Liver (tissue), 3 donors: Measurements from ENCODE around the gene ZSWIM7.

Source experiments
- RAD21 ChIP-seq, 2 donors: IDR thresholded peaks; 2 replicates each; pipeline ENCODE4 v1.6.1; 2016; ENCODE audit warnings: antibody characterized with exemption in 2 of 2, mild to moderate bottlenecking in 2 of 2
- TF ChIP-seq, protein P1 (sequence below): fragments of 150-350 bp; IDR thresholded peaks from 2 replicates; pipeline ENCODE4 v1.5.1; 2017; ENCODE audit warnings: improper control_type of control experiment, low read depth, low read length; ENCODE audit not compliant: missing input control
- donor health status: healthy.
- donor health status: healthy.

DNA sequence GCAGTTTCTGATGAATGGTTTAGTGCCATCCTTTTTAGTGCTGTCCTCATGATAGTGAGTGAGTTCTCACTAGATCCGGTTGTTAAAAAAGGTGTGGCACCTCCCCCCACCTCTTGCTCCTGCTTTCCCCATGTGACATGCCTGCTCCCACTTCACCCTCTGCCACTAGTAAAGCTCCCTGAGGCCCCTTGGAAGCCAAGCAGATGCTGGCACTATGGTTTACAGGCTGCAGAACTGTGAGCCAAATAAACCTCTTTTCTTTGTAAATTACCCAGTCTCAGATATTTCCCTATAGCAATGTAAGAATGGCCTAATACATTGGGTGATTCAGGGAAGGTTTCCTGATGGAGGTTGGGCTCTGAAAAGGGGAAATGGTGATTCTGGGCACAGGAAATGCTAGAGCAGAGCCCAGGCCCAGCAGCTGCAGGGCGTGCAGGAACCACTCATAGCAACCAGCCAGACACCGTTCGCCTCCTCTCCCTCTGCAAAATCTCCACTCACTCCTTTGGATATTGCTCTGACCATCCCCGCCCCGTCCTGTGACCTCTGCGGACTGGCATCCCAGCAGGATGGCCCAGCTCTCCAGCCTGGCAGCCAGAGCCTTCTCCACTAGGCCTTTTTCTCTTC, 57.2 kb downstream of the ZSWIM7 start:
- no peak for TF ChIP-seq RAD21 (IDR thresholded peaks at IDR 0.05)
- TF ChIP-seq, protein P1, sequence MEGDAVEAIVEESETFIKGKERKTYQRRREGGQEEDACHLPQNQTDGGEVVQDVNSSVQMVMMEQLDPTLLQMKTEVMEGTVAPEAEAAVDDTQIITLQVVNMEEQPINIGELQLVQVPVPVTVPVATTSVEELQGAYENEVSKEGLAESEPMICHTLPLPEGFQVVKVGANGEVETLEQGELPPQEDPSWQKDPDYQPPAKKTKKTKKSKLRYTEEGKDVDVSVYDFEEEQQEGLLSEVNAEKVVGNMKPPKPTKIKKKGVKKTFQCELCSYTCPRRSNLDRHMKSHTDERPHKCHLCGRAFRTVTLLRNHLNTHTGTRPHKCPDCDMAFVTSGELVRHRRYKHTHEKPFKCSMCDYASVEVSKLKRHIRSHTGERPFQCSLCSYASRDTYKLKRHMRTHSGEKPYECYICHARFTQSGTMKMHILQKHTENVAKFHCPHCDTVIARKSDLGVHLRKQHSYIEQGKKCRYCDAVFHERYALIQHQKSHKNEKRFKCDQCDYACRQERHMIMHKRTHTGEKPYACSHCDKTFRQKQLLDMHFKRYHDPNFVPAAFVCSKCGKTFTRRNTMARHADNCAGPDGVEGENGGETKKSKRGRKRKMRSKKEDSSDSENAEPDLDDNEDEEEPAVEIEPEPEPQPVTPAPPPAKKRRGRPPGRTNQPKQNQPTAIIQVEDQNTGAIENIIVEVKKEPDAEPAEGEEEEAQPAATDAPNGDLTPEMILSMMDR: no peak
